WTC11 (cell line): ENCODE data around the gene NEK4.

Source experiments
- CTCF ChIP-seq: fragments of 200-600 bp; IDR thresholded peaks from 2 replicates; pipeline ENCODE4 v1.8.0; 2022; ENCODE audit warnings: antibody characterized with exemption
- PRDM15 ChIP-seq: sonication (generic); formaldehyde crosslinking; IDR thresholded peaks from 2 replicates; pipeline ENCODE4 v1.8.0; 2022; ENCODE audit warnings: missing genetic modification reagents
- TF ChIP-seq, protein P1 (sequence below): sonication (generic); formaldehyde crosslinking; IDR thresholded peaks from 2 replicates; pipeline ENCODE4 v1.8.1; 2023; ENCODE audit warnings: mild to moderate bottlenecking, moderate library complexity, missing genetic modification reagents

- no peak for TF ChIP-seq CTCF
- TF ChIP-seq PRDM15 (CRISPR knock-in tag) = no peak
- TF ChIP-seq, protein P1, sequence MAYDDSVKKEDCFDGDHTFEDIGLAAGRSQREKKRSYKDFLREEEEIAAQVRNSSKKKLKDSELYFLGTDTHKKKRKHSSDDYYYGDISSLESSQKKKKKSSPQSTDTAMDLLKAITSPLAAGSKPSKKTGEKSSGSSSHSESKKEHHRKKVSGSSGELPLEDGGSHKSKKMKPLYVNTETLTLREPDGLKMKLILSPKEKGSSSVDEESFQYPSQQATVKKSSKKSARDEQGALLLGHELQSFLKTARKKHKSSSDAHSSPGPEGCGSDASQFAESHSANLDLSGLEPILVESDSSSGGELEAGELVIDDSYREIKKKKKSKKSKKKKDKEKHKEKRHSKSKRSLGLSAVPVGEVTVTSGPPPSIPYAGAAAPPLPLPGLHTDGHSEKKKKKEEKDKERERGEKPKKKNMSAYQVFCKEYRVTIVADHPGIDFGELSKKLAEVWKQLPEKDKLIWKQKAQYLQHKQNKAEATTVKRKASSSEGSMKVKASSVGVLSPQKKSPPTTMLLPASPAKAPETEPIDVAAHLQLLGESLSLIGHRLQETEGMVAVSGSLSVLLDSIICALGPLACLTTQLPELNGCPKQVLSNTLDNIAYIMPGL (CRISPR knock-in tag) = no peak
Observed at GRCh38 chr3:52731590-52731989, 39.1 kb downstream of the NEK4 start.
